Naive B cell (primary cell): Measurements from ENCODE around the gene TSPAN9. TPM values are rescaled to one million over a fixed set of nuclear protein-coding genes. Genes with fewer than 3 reads are reported as not detected.

Experiments used
- ATAC-seq, 2 donors: fragments of 150-1000 bp; cut with Tn5 transposase; 2 replicates each; pipeline ENCODE4 v1.10.0; 2021; ENCODE audit warnings: low read depth in 2 of 2, mild to moderate bottlenecking in 2 of 2, moderate library complexity in 2 of 2
- DNase-seq: peaks from one replicate; pipeline ENCODE4 v3.0.0; 2022
- H3K27ac Mint-ChIP-seq, 6 donors: one replicate each; pipeline ENCODE4 v1.8.0; 2020 to 2022; ENCODE audit warnings: mild to moderate bottlenecking in 6 of 6, mixed read lengths in 6 of 6, moderate library complexity in 5 of 6, inconsistent platforms in 2 of 6
- H3K27me3 Mint-ChIP-seq, 3 donors: one replicate each; pipeline ENCODE4 v1.8.0; 2021 to 2022; ENCODE audit warnings: mixed read lengths in 3 of 3, mild to moderate bottlenecking in 1 of 3
- H3K36me3 Mint-ChIP-seq, 2 donors: one replicate each; pipeline ENCODE4 v1.8.0; 2020 to 2022; ENCODE audit warnings: mixed read lengths in 2 of 2, inconsistent platforms in 1 of 2, mild to moderate bottlenecking in 1 of 2
- H3K4me1 Mint-ChIP-seq, 3 donors: one replicate each; pipeline ENCODE4 v1.8.0; 2020 to 2022; ENCODE audit warnings: mixed read lengths in 3 of 3, inconsistent platforms in 1 of 3, mild to moderate bottlenecking in 1 of 3, moderate library complexity in 1 of 3
- H3K4me3 Mint-ChIP-seq, 8 donors: one replicate each; pipeline ENCODE4 v1.8.0; 2020 to 2022; ENCODE audit warnings: mild to moderate bottlenecking in 8 of 8, mixed read lengths in 8 of 8, moderate library complexity in 8 of 8, inconsistent platforms in 2 of 8
- H3K9me3 Mint-ChIP-seq, 7 donors: one replicate each; pipeline ENCODE4 v1.8.0; 2020 to 2022; ENCODE audit warnings: mixed read lengths in 7 of 7, mild to moderate bottlenecking in 5 of 7, inconsistent platforms in 2 of 7, moderate library complexity in 1 of 7
- polyA plus RNA-seq, 6 donors: library from polyadenylated mRNA; unstranded; fragments of 300-500 nt; fragmentation: Illumina TruSeq; gene quantifications; one replicate each; pipeline ENCODE4 v1.2.3, GENCODE V29; 2021; ENCODE audit warnings: low read depth in 6 of 6

Gene TSPAN9
- polyA plus RNA-seq, 6 donors from 2014 or later: 0.26 to 0.49 (median 0.41) TPM; not detected in 2

- ATAC-seq (no peak), DNase-seq (no peak)
- H3K4me1 Mint-ChIP-seq: peaks cover 5 to 15% (median 6%) of the 10 kb centered on the region in 3 donors
- H3K9me3 Mint-ChIP-seq: peaks cover 0 to 1% (median 0%) of the 10 kb centered on the region in 7 donors
- H3K36me3 Mint-ChIP-seq: no peaks in the 10 kb centered on the region
- no peak overlapping the region for H3K27ac Mint-ChIP-seq
- peak overlapping the region in 1 of 8 donors; percentile 13 for H3K4me3 Mint-ChIP-seq
- H3K27me3 Mint-ChIP-seq: peaks cover 25 to 73% (median 57%) of the 10 kb centered on the region in 3 donors
These were observed 118.8 kb downstream of the TSPAN9 start for GRCh38 chr12:3195859-3196483.

DNA sequence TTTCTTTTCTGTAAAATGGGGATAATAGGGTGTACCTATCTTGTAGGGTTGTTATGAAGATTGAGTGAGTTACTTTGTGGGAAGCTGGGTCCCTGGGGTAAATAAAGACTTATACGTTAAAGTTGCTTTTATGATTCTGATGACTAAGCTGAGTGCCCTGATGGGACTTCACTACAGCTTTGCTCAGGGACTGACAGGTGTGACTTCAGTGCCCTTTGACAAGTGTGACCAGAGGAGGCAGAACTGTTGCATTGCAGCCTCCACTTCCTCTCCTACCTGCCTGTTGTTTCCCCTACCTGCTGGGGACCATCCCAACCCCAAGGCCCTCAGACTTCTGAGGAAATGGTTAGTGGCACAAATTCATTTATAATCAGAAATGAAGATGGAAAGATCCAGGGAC lies 119.3 kb downstream of the TSPAN9 start:
- Mint-ChIP-seq H3K36me3 (no peaks in the 10 kb centered on the region), H3K9me3 (peaks cover 0 to 1% (median 0%) of the 10 kb centered on the region in 7 donors), H3K27ac (peak overlapping the region in 2 of 6 donors; percentile 15 to 53), H3K4me3 (peak overlapping the region in 3 of 8 donors; percentile 13 to 43 (median 40)), H3K27me3 (peaks cover 30 to 73% (median 59%) of the 10 kb centered on the region in 3 donors), H3K4me1 (peaks cover 10 to 20% (median 10%) of the 10 kb centered on the region in 3 donors)
- ATAC-seq (no peak), DNase-seq (no peak)

DNA sequence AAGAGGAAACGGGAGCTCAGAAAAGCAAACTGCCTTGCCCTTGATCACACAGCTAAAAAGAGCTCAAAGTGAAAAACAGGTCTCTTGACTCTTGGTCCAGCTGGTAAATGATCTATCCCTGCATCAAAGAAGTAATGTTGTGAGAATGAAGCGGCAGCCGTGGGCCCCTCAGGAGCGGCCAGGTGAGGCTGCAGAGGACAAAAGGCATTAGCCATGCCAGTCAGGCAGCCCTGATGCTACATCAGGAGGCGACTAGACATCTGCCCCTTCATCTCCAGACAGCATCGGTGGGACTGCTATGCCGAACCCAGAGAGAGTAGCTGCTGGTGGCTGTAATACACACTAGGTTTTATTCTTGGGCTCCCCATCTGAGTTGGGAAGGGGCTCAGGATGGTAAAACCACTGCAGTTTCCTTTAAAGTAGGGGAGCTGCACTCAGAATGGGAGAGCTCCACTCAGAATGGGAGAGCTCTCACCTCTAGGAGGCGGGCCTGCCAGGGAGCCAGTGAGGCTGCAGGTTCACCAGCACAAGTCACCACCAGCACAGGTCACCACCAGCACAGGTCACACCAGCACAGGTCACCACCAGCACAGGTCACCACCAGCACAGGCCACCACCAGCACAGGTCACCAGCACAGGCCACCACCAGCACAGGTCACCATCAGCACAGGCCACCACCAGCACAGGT lies 120.1 kb downstream of the TSPAN9 start:
- no peaks in the 10 kb centered on the region for H3K36me3 Mint-ChIP-seq
- H3K9me3 Mint-ChIP-seq: peaks cover 0 to 1% (median 0%) of the 10 kb centered on the region in 7 donors
- peak overlapping the region in 3 of 8 donors; percentile 12 to 43 (median 40) for H3K4me3 Mint-ChIP-seq
- no peak overlapping the region for H3K27ac Mint-ChIP-seq
- ATAC-seq: no peak
- H3K27me3 Mint-ChIP-seq: peaks cover 30 to 73% (median 59%) of the 10 kb centered on the region in 3 donors
- peaks cover 10 to 21% (median 10%) of the 10 kb centered on the region in 3 donors for H3K4me1 Mint-ChIP-seq
- DNase-seq: no peak

GRCh38 chr12:3199551-3200031 lies 122.4 kb downstream of the TSPAN9 start:
- peak overlapping the region; percentile 61 to 91 (median 72) for H3K4me3 Mint-ChIP-seq
- peaks cover 0 to 3% (median 0%) of the 10 kb centered on the region in 7 donors for H3K9me3 Mint-ChIP-seq
- no peaks in the 10 kb centered on the region for H3K36me3 Mint-ChIP-seq
- no peak for DNase-seq
- H3K27me3 Mint-ChIP-seq: peaks cover 47 to 71% (median 64%) of the 10 kb centered on the region in 3 donors
- peak in 1 of 2 donors; percentile 32 for ATAC-seq
- peaks cover 10 to 21% (median 10%) of the 10 kb centered on the region in 3 donors for H3K4me1 Mint-ChIP-seq
- no peak overlapping the region for H3K27ac Mint-ChIP-seq

- DNase-seq (no peak), ATAC-seq (peak in 1 of 2 donors; percentile 27)
- H3K36me3 Mint-ChIP-seq: no peaks in the 10 kb centered on the region
- H3K27me3 Mint-ChIP-seq: peaks cover 47 to 69% (median 60%) of the 10 kb centered on the region in 3 donors
- peak overlapping the region; percentile 54 to 91 (median 72) for H3K4me3 Mint-ChIP-seq
- peaks cover 10 to 22% (median 10%) of the 10 kb centered on the region in 3 donors for H3K4me1 Mint-ChIP-seq
- H3K27ac Mint-ChIP-seq: no peak overlapping the region
- H3K9me3 Mint-ChIP-seq: peaks cover 0 to 2% (median 0%) of the 10 kb centered on the region in 7 donors
These were observed 122.9 kb downstream of the TSPAN9 start for GRCh38 chr12:3200032-3200617.

- ATAC-seq (no peak), DNase-seq (no peak)
- H3K36me3 Mint-ChIP-seq: no peaks in the 10 kb centered on the region
- peaks cover 47 to 64% (median 60%) of the 10 kb centered on the region in 3 donors for H3K27me3 Mint-ChIP-seq
- H3K27ac Mint-ChIP-seq: no peak overlapping the region
- H3K9me3 Mint-ChIP-seq: peaks cover 0 to 2% (median 0%) of the 10 kb centered on the region in 7 donors
- H3K4me3 Mint-ChIP-seq: peak overlapping the region in 5 of 8 donors; percentile 57 to 81 (median 75)
- peaks cover 10 to 29% (median 10%) of the 10 kb centered on the region in 3 donors for H3K4me1 Mint-ChIP-seq
These were observed 123.6 kb downstream of the TSPAN9 start for GRCh38 chr12:3200814-3201233.

DNA sequence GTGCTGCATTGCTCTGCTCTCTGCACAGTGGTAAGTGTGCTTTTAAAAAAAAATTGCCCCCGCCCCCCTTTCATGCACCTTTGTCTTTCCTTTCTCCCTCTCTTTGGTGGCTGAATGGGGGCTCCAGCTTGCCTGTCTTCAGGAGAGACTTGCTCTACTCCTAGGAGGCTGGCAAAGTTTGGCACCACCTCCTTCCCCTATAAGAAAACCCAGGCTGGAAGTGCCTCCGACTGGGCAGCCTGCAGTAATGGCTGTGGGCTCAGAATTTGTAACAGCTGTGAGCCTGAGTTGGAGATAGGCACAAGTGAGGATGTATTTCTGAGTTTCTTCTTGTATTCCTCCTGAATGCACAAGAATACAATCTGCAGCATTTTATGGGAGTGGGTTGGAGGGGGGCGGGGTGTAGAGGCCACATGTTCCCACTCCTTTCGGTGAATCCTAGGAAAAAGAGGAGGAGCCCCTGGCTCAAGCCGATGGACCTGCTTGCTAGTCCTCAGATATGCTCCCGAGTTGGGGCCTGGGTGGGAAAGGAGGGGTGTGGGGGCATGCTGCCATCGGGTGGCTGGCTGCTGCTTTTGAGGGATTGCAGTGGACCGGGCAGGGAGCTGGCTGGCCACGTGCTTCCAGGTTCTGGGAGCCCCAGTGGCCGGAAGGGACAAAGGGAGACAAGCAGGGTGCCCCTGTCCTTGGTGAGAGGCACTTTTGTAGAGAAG lies 124.3 kb downstream of the TSPAN9 start:
- no peak for ATAC-seq
- Mint-ChIP-seq H3K27me3 (peaks cover 41 to 61% (median 60%) of the 10 kb centered on the region in 3 donors), H3K4me3 (peak overlapping the region in 7 of 8 donors; percentile 57 to 81 (median 71)), H3K27ac (peak overlapping the region in 1 of 6 donors; percentile 67), H3K9me3 (peaks cover 0 to 2% (median 0%) of the 10 kb centered on the region in 7 donors), H3K36me3 (no peaks in the 10 kb centered on the region), H3K4me1 (peaks cover 10 to 32% (median 10%) of the 10 kb centered on the region in 3 donors)
- DNase-seq: no peak

DNA sequence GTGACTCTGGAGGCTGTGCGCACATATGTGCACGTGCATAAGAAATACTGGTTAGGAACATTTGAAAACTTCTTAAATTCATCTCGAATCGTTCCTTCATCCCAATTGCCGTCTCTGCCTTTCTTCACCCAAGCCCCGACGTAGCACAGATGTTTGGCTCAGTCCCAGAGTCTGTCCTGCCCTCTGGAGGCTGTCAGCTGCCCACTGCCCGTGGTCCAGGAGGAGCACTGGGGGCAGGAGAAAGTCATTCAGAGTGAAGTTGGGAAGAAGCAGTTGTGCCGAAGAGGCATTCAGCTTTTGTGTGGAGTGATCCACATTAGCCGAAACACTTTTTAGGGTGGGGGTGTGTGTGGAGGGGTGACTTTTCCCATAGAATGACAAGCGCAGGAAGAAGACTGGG lies 124.9 kb downstream of the TSPAN9 start:
- H3K27ac Mint-ChIP-seq: peak overlapping the region in 1 of 6 donors; percentile 64
- H3K9me3 Mint-ChIP-seq: peaks cover 0 to 2% (median 0%) of the 10 kb centered on the region in 7 donors
- peaks cover 10 to 32% (median 10%) of the 10 kb centered on the region in 3 donors for H3K4me1 Mint-ChIP-seq
- peak overlapping the region in 2 of 8 donors; percentile 71 to 76 for H3K4me3 Mint-ChIP-seq
- DNase-seq (no peak), ATAC-seq (no peak)
- no peaks in the 10 kb centered on the region for H3K36me3 Mint-ChIP-seq
- peaks cover 38 to 64% (median 56%) of the 10 kb centered on the region in 3 donors for H3K27me3 Mint-ChIP-seq

GRCh38 chr12:3202734-3203446 lies 125.7 kb downstream of the TSPAN9 start:
- DNase-seq (no peak), ATAC-seq (peak; percentile 35 to 51)
- Mint-ChIP-seq H3K27me3 (peaks cover 35 to 64% (median 53%) of the 10 kb centered on the region in 3 donors), H3K27ac (peak overlapping the region in 1 of 6 donors; percentile 4), H3K9me3 (peaks cover 0 to 2% (median 0%) of the 10 kb centered on the region in 7 donors), H3K4me3 (peak overlapping the region in 4 of 8 donors; percentile 61 to 79 (median 65)), H3K4me1 (peaks cover 8 to 32% (median 10%) of the 10 kb centered on the region in 3 donors), H3K36me3 (no peaks in the 10 kb centered on the region)

- no peak for ATAC-seq
- Mint-ChIP-seq H3K27me3 (peaks cover 35 to 63% (median 52%) of the 10 kb centered on the region in 3 donors), H3K36me3 (no peaks in the 10 kb centered on the region), H3K27ac (no peak overlapping the region), H3K9me3 (peaks cover 0 to 2% (median 0%) of the 10 kb centered on the region in 7 donors), H3K4me1 (peaks cover 8 to 32% (median 10%) of the 10 kb centered on the region in 3 donors), H3K4me3 (no peak overlapping the region)
- no peak for DNase-seq
These were observed 126.5 kb downstream of the TSPAN9 start for GRCh38 chr12:3203713-3204112.

GRCh38 chr12:3204143-3204542 lies 127.0 kb downstream of the TSPAN9 start:
- H3K9me3 Mint-ChIP-seq: peaks cover 0 to 2% (median 0%) of the 10 kb centered on the region in 7 donors
- no peak overlapping the region for H3K4me3 Mint-ChIP-seq
- peaks cover 31 to 58% (median 47%) of the 10 kb centered on the region in 3 donors for H3K27me3 Mint-ChIP-seq
- no peaks in the 10 kb centered on the region for H3K36me3 Mint-ChIP-seq
- H3K4me1 Mint-ChIP-seq: peaks cover 8 to 28% (median 10%) of the 10 kb centered on the region in 3 donors
- DNase-seq (no peak), ATAC-seq (no peak)
- H3K27ac Mint-ChIP-seq: no peak overlapping the region
